ENCODE results near the gene CCDC185.
"Not testable (repeated sequence)": the region's sequence is repeated elsewhere in the genome, so short reads cannot be mapped to it uniquely, and the experiment has no call there.

The CCDC185 gene

DNA sequence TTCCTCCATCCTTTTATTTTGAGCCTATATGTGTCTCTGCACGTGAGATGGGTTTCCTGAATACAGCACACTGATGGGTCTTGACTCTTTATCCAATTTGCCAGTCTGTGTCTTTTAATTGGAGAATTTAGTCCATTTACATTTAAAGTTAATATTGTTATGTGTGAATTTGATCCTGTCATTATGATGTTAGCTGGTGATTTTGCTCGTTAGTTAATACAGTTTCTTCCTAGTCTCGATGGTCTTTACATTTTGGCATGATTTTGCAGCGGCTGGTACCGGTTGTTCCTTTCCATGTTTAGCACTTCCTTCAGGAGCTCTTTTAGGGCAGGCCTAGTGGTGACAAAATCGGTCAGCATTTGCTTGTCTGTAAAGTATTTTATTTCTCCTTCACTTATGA, 6.2 kb downstream of the CCDC185 start:
- not testable (repeated sequence) for DNase-seq

DNA sequence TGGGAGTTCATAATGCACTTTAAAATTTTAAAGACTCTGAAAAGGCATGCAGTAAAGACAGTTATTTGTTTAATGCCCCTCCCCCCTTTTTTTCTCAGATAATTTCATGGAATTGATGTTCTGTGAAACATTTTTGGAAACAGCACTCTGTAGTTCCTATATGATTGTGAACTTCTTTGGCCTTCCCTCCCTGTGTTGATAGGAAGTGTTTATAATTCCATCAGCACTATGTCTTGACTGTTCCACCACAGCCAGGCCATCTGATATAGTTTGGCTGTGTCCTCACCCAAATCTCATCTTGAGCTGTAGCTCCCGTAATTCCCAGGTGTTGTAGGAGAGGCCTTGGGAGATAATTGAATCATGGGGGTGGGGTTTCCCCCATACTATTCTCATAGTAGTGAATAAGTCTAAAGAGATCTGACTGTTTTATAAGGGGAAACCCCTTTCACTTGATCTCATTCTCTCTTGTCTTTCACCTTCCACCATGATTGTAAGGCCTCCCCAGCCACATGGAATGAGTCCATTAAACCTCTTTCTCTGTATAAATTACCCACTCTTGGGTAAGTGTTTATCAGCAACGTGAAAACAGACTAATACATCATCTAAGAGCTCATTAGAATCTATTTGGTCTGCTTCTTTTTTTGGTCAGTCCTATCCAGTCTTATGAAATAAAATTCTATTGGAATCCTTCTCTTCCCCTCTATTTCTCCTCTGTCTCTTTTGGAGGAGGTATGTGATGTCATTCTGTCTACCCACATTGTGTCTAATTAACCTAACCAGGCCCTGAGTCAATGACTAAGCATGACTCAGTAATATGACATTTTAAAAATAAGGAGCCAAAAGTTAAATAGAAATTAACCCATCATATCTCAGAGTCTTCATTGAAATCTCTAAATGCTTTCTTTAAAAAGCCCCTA, 8.9 kb downstream of the CCDC185 start:
- no peak for DNase-seq

DNA sequence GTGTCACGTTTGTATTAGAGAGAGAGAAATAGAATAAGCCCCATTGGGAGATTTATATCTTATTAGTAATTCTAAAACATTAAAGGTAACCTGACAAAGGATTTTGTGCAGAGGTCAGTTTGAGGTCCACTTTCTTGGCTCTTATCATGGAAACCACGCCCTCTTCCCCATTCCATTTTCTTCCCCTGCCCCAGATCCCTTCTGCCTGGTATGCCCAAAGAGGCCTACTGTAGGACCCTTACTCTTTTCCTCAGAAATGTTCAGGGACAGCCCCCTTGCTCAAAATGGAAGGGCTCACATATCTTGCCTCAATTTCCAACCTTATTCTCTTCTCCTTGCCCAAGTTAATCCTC, 9.6 kb downstream of the CCDC185 start:
- DNase-seq, result no peak

DNA sequence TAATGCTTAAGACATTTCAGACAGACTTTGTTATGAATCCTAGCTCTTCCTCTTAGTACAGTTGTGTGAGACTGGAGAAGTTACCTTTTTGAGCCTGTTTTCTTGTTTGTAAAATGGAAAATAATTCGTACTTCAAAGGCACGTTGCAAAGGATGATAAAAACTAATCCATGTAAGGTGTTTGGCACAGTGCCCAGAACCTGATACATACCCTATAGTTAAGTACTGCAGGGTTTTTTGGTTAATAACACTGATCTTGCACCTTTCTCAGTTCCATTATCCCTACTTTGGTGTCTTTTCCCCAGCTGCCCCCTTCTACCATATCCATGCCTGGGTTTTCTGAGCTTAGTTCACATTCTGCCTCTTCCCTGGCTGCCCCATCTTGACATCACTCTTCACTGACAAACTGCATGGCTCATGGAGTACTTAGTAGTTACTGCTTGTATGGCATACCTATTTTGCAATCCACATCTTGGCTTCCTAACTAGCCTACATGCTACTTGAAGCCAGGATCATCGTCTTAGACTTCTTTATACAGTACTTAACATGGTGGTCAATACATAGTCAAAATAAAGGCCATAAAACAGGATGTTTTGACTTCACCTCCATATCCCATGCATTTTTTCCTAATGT, 10.1 kb downstream of the CCDC185 start:
- no peak for DNase-seq

DNA sequence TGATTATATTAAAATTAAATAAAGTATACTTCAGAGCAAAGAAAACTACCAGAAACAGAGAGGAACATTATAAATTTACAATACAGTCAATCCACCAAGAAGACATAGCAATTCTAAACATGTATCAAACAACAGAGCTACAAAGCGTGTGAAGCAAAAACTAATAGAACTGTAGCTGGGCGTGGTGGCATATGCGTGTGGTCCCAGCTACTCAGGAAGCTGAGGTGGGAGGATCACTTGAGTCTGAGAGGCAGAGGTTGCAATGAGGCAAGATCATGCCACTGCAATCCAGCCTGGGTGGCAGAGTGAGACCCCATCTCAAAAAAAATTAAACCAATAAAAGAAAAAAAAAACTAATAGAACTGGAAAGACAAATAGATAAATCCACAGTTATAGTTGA, 12.3 kb downstream of the CCDC185 start:
- DNase-seq, result no peak

DNA sequence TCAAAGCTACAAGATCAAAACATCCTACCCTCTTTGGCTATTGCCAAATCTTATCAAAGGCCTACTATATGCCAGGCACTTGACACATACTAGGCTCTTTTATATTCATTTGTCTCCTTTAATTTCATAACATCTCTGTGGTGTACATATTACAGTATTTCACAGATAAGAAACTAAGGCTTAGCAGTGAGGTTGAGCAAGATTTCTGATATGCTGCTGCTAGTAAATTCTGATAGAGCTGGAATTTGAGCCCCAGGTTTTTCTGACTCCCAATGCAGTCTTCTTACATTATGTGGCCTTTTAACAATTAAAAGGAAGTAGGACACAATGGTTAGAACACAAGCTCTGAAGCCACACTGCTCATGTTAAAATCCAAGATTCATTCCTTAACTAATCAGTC, 16.8 kb downstream of the CCDC185 start:
- DNase-seq, result no peak

DNA sequence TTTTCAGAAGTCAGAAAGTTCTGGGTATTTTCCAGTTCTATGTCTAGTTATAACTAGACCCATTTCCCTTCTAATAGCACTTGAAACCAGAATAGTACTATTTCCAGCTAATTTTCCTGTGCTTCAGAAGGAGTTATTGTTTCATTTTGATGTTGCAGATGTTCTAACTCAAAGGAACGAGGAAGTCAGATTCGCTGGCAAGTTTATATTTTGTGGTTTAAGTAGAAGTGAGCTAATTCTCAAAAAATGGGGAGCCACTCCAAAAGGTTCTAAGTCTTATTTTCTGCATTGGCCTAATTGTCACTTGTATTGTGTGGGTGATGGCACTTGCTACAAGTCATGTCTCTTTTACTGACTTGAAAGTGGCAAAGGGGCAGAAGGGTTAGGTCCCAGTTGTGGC, 18.1 kb downstream of the CCDC185 start:
- no peak for DNase-seq

DNA sequence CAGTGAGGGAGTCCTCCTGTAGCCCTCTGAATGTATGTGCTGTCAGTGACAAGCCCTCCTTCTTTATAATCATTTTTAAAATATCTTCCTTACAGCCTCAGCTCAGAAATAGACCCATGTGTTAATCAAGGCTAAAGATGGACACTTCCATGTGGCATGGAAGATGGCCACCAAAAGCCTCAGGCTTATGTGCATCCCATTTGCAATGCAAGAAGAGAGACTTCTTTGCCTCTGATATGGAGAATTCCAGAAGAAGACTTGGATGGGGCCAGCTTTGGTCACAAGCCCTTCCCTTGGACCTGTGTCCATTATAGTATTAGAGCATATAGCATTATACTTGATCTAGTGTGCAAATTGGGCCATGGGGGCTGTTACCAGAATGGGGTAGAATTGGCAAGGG, 18.5 kb downstream of the CCDC185 start:
- no peak for DNase-seq

DNA sequence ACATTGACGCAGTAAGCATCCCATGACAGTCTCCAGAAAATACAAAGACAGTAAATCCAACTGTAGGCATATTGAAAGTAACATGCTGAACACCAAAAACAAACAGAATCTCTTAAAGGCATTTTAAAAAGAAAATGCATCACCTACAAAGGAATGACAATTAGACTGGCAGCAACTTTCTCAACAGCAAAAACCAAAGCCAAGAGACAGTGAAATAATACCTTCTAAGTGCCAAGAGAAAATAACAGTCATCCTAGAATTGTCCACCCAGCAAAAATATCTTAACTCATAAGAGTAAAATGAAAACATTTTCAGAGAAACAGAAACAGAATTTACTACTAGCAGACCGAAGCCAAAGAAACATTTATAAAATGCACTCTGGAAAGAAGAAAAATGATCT, 20.0 kb downstream of the CCDC185 start:
- no peak for DNase-seq

DNA sequence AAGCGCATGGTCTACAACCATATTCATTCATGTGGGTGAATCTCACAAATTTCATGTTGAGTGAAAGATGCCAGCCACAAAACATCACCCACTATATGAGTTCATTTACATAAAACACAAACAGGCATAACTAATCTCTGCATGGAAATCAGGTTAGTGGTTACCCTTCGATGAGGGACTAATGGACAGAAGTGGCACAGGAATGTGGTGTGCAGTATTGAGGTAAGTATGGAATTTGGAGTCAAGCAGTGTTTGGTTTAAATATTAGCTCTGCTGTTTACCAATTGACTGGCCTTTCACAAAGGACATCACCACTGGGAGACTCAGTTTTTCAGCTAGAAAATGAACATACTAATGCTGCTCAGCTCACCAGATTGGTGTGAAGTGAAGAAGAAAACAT, 24.2 kb downstream of the CCDC185 start:
- no peak for DNase-seq

DNA sequence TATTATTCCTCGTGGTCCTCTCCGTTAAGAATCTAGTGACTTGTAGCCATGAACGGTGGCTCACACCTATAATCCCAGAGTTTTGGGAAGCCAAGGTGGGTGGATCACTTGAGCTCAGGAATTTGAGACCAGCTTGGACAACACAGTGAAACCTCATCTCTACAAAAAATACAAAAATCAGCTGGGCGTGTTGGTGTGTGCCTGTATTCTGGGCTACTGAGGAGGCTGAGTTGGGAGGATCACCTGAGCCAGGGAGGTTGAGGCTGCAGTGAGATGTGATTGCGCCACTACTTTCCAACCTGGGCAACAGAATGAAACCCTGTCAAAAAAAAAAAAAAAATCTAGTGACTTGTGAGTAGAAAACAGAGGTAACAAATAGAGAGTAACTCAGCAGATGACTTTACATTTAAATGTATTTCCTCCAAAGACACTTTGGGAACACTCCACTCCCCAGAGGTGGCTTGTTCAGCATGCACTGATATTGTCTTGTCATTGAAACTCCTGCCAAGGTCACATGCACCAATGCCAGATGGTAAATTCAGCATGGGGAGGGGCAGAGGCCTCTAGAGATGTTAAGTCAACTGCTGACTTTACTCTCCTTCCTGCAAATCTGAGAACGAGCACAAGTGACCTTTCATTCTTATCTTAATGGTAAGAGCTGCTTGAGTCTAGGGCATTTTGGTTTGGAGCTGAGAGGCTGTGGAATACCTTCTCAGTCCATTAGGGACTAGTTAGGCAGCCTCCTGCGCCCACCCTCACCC, 24.9 kb downstream of the CCDC185 start:
- DNase-seq, result no peak

DNA sequence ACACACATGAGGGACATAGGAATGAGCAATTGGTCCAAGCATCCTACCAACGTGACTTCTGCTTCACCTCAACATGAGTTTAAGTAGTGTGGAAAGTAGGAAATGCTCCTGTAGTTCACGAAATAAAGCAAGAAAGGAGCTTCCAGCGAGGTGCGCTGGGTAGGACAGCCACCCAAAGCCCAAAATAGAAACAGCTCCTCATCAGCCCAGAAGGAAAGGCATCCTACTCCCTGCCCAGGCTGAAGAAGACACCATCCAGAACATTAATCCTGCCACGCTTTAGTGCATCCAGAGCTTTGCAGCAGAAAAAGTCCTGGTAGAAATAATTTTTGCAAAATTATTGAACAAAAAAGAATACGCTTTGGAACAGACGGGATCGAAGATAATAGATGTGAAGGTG, 25.9 kb downstream of the CCDC185 start:
- no peak for DNase-seq

DNA sequence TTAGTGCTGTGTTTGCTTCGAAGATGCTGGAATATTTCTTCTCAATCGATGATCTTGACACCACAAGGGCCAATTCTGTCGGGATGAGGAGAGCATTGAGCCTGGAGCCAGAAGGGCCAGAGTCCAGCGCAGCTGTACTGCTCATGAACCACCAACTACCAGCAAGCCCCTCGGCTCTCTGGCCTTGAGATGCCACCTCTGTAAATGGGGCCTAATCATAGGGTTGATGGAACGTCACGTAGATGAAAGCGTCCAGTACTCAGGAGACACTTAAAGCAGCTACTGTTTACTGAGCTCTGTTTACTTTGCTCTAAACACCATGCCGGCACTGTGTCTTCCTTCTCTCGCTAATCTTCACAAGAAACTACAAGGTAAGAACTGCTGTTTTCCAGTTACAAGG, 26.3 kb downstream of the CCDC185 start:
- no peak for DNase-seq

DNA sequence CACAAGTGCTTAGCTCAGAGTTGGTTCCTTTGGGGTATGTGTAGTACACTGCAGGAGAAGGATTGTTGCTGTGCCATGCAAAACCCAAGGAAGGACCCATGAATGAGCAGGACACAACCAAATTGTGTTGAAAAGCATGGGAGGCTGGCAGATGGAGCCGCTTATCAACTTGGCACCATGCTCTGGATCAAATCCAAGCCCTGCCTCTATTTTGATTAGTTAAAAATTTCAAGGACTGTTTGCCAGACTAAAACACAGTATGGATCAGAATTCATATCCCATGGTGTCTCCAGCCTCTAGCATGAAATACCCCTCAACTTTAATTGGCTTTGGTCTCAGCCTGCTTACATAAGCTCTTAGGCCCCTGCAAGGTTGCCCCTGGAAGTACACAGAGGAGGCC, 27.8 kb downstream of the CCDC185 start:
- no peak for DNase-seq

DNA sequence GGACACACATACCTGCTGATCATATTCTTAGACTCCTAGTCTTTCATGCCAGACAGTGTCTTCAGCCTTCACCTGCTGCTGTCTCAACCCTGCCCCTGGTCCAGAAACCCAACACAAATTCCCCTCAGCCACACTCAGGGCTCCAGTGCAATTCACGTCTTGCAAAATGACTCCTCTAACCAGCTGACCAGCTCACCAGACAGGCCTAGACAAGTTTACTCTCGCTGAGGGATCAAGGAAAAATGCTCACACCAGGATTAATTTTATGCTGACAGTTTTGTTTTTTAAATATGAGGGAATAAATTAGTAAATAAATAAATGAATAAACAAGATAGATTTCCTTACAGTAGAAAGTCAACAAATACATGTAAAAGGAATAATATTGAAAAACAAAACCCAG, 28.5 kb downstream of the CCDC185 start:
- DNase-seq, result no peak

DNA sequence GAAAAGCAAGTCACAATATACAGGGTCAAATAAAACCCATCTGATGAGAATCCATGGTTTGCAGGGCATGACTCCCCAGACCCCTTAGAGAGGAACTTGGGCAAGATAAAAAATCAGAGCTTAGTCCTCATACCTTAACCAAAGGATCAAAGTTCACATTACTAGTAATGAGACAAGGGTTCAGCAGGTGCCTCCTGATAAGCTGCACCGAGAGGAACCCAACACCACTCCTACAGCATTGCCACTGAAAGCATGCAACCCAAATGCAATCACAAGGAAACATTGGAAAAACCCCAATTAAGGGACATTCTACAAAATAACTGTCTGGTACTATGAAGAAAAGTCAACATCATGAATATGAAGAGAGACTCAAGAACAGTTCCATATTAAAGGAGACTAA, 29.7 kb downstream of the CCDC185 start:
- no peak for DNase-seq

DNA sequence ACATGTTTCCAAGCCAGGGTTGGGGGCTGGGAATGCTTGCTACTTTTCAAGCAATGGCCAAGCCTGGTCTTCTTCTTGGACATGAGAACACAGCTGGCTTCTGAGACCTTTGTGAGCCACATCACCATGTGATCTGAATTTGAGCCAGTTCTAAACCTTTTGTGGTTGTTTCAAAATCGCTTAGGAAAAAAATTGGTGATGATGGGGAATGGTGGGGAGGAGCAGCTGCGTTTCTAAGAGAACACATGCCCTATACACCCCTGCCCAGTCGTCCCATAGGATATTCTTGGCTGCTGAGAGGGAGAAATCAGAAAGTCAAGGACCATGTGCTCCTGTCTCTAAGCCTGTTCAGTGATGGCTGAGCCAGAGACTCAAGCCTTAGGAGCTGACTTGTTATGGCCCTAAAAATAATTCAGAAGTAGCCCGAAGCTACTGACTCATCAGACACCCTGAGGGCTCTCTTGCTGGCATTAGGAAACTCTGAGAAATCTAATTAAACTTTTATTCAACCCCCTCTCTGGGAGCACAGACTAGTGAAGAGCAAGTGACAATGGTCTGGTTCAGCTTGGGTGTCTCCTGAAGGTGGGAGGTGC, 30.5 kb downstream of the CCDC185 start:
- DNase-seq, result no peak

DNA sequence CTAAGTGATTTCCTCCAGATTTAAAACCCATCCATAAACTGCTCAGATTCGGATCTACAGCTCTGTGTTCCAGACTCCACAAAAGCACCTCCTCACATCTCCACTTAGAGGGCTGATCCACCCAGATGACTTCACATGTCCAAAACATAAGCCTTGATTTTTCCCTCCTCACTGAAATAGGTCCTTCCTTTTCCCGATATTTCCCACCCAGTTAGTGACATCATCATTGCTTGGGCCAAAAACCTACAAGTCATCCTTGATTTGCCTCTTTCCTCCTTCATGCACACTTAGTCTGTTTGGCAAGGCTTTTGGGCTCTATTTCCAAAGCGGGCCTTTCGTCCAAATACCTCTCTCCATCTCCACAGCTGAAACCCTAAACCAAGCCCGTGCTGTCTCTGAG, 32.3 kb downstream of the CCDC185 start:
- DNase-seq, result no peak

DNA sequence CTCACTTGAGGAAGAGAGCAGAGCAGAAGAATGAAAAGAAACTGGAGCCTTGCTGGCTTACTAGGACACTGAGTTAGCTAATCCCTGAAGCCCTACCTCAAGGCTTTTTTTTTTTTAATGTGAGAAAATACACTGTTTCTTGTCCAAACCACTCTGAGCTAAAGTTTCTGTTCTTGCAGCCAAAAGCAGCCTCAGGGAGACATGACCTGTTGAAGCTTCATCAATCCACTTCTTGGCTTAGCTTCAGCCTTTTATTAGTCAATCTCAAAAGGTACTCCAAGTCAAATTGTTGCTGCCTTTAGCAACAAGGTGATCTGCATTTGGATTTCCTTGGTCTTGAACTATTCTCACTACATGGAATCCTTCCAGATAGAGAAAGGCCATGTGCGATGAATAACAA, 33.7 kb downstream of the CCDC185 start:
- no peak for DNase-seq

DNA sequence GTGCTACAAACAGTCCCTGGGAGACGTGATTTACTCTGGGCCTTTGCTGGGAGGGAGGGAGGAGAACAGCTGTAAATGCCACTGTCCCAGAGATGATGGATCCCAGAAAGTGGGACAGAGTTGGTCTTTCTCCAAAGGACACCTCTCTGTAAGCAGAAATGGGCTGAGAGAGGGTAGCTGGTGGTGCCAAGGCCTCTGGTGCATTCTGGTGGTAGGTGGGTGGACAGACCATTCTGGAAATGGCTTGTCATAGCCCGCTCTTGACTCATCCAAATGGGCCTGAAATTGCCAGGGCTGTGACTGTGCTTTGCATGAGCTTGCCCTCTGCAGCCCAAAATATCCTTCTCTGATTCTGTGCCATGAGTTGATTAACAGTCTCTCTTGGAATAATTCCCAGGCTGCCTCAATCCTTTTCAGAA, 36.1 kb downstream of the CCDC185 start:
- no peak for DNase-seq

DNA sequence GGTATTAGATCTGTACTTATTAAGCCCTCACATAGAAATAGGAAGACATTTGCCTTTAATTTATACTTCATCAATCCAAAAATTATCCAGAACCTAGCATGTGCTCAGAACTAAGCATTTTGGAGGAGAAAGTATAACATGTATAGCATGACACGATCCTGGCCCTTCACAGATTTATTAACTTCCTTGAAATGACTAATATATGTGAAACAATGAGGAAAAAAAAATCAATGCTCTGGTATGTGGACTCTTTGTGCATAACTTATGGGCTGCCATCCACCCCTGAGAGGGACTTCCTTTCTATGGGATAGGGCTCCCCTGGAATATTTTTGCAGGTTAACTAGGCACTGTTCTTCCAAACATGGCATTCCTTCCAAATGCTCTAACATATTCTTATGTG, 36.6 kb downstream of the CCDC185 start:
- no peak for DNase-seq

DNA sequence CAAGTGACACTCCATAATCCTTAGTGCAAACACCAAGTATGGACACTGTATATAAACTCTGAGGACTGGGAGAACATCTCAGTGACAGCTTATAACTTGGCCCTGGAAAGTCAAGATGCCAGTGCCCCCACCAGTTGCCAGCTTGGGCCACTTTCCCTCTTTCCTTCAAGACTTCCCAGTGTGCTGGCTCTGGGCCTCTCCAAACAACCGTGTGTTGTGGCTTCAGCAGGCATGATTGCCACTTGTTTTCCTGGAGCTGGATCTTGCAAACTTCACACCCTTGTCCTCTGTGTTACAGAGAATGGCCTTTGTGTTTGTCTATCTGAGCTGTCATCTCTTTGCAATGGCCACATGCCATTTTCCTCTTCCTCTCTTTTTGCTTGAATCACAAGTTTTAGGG, 37.0 kb downstream of the CCDC185 start:
- no peak for DNase-seq

DNA sequence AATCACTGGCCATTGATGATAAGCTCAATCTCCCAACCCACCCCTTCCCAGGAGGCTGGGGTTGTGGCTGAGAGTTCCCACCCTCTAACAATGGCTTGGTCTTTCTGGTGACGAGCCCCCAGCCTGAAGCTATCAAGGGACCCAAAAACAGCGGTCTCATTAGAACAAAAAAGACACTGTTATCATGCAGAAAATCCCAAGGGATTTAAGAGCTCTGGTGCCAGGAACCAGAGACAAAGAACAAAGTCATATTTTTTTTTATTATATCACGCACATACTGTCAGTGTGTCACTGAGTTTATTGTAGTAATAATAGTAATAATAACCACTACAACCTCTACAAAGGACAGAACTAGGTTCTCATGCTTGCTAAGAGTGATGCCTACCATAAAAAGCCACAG, 43.9 kb downstream of the CCDC185 start:
- DNase-seq, result no peak

DNA sequence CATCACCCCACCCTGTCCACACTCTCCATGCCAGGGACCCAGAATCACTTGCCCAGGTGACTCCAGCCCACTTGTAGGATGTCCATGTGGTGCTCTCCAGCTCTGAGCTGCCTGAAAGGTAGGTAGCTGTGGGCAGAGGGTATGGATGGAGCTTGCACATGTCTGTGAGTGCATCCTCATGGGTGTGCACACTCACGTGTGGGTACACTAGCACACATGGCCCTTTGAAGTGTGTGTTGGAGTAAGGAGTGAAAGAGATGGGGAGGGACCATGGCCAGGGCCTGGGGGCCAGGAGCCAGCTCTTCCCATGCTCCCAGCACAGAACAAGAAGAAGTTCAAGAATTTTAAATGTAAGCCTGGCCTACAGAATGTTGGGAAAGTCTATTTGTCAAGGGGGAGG, 50.2 kb downstream of the CCDC185 start:
- DNase-seq, result no peak
